NCI-H1694 (cell line): ENCODE results near the gene MTHFSD.

Experiments
- DNase-seq: peaks from one replicate; lab custom pipeline; 2025; lab: John Stamatoyannopoulos, UW

MTHFSD gene

DNA sequence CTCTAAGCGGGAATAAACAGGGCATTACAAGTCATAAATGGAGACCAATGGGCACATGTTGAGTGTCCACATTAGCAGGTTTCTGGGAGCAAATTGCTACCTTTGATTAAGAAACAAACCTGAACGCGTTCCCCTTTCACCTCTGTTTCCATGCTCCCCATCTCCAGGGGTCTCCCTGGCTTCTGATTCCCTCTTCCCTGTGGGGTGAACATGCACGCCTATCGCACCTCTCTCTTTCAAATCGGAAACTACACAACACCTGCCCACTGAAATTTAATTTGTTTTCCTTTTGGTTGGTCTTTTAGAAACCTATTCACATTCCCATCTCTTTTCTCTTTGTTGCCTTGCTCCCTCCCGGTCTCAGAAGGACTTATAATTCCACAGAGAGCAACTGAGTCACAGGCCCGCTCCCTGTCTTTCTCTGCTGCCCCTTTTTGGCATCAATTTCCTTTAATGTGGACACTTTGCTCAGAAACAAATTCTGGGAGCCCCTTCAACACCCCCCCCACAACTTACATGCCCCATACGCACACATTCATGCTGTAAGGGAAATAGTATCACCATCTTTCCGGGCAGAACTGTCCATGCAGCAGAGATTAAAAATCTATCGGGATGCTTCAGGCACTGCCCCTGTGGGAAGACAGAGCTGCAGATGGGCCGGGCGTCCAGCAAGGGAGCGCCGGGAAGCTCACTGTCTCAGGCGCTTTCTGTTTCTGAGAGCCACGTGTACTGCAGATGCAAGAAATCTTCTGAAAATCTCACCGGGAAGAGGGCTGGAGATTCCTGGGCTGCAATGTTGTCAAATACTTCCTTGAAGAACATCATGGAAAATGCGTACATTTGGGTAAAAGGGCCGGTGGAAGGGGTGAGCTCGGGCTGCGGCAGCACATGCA lies 51.9 kb downstream of the MTHFSD start:
- DNase-seq, result no peak

DNA sequence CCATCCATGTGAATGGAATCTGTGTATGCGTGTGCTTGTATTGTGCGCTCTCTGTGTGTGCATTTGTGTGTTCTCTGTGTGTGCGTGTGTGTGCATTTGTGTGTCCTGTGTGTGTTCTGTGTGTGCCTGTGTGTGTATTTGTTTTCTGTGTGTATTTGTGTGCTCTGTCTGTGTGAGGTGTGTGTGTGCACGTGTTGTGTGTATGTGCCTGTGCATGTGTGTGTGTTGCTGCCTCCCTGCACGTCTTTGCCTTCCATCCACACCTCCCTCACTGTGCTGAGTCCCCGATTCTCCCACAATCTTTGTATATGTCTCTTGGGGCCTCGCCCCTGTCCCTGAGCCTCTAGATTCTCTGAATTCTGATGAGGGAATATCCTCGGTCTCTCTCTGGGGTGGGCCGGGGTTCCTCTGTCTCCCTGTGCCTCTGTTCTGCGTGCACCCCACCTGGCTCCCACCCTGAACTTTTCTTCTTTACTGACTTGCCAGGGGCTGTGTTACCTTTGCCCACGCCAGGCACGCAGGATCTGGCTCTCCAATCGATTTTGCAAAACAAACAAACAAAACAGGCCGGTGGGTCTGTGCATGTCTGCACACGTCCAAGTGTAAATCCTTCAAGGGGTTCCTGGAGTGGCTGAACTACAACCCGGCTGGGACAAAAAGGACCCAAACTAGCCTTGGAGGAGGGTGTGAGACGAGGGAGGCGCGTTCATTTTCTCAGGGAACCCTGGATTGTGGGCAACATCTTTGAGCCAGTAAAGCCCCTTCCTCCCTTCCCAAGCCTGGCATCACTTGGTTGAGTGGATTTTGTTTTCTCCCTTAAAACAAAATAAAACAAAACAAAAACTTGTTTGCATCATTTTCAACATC lies 52.8 kb downstream of the MTHFSD start:
- no peak for DNase-seq

DNA sequence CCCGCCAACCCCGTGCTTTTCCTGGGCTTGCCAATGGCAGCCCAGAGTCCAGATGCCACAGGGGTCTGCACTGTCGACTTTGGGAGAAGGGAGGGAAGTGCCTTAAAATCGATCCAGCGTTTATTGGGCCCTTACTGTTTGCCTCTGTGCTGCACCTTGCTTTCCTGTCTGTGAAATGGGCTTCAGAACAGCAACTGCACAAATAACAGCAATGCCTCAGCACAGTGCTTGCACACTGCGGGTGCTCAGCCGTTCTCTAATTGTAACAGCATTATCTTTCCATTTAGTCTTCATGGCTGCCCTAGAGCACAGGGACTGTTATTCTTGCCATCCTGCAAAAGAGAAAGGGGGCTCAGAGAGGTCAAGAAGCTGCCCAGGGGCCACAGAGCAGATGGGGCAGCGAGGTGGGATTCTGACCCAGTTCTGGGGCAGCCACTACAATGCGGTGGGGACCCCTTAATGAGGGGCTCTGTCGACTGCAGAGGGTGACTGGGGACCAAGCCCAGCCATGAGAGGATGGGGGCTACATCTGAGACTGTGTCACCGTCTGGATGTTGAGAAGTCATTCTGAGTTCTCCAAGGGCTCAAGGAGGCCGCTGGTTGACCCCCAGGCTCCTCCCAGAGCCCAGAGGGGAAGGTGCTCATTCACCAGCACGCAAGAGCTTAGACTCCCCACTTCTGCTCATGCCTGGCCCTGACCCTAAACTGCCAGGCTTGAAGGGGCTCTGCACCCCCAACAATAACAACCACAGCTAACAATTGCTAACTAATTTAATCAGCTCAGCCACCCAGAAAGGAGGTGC lies 54.1 kb downstream of the MTHFSD start:
- DNase-seq, result no peak

DNA sequence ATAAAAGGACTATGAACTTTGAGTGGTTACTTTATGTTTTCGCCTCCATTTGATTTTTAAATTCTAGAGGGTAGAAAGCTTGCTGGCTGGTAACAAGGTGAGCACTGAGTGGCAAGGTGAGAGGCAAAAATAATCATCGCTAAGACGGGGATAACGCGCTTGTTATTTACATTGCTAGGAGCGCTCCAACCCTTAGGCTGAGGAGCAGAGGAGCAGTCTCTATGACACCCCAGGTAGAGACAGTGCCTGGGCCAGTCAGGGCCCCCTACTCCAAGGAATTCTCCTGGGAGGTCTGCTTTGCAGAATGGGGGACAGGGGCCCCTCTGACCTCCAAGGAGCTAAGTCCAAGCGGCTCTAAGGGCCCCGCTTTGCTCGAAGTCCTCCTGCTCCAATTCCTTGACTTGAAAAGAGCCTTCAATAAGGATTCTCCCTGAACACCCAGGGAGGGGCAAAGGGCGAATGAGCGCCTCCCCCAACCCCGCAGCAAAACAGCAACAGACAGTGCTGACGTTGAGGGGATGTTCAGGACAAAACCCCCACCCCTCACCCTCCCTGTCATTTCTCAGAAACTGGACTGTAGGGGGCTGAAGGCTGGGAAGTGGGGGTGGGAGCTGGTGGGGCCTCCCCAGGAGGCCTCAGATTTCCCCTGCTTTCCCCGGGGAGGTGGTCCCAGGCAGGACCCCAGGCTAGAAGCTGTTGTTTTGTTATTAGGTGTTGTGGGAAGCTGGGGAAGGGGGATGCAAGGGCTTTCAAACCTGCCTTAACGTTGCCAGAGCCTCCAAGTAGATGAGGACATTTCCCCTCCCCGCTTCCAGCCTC lies 54.9 kb downstream of the MTHFSD start:
- no peak for DNase-seq

DNA sequence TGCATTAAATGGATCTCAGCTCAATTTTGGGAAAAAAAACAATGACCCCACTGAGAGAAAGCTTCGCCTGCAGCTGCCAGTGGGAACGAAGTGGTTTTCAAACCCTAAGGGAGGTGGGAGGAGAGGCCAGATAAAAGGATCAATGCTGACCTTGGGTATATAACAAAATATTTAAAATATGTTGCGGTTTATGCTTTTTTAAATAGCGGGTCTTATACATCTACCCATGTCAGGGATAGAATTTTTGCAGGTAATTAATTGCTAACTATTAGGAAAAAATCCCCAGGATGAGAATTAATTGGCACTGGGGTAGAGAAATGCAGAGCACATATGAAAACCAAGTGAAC lies 55.6 kb downstream of the MTHFSD start:
- DNase-seq, result no peak

DNA sequence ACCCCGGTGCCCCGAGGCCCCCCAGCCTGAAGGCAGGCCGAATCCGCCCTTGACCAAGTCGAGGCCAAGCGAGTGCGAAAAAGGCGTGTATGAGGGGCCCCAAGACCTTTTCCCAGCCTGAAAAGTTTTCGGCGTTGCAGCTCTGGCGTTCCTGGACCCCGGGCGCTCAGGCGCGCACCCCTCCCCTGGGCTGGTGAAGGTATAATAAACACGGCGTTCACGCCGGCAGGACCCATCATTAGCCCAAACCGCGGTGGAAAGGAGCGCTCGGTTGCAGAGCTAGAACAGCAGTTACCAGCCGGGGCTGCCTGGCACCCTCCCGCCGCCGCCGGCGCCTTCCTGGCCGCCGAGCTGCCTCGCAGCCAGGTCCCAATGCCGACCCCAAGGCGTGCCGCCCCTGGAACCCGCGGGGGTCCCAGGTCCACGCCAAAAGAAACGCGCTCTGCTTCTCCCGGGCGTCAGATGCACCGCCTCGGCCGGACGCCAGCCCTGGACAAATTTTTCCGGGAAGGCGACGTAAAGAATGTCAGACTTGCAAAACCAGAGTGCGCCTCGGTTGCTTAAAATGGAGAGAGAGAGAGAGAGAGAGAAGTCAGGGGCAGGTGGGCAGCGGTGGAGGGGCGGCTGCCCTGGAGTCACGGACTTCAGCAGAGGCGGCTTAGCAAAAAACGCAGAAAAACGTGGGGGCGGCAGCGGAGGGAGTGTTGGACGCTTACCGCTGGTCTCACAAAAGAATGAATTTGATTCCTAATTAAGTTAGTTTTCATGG lies 56.2 kb downstream of the MTHFSD start:
- no peak for DNase-seq

DNA sequence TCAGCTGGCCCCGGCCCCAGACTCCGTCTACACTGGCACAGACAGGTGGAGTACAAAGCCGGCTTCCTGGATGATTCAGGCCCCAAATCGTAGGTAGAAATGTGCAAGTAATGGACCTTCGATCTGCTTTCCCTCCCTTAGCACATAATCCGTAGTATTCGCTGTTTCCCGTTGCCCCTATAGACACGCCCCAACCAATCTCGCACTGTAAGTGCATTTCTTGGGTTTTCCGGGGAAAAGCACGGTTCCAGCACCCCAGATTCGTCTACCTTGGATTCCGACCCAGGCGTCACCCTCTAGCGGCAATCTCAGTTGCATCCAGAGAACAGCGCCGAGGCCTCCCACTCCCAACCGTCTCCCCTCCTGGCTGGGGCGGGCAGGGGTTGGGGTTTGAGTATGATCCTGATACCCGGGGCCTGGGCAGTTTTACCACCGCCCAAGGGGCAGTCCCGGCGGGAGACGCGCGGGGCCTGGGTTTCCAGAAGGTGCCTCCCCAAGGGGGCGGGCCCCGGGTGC lies 56.8 kb downstream of the MTHFSD start:
- no peak for DNase-seq

DNA sequence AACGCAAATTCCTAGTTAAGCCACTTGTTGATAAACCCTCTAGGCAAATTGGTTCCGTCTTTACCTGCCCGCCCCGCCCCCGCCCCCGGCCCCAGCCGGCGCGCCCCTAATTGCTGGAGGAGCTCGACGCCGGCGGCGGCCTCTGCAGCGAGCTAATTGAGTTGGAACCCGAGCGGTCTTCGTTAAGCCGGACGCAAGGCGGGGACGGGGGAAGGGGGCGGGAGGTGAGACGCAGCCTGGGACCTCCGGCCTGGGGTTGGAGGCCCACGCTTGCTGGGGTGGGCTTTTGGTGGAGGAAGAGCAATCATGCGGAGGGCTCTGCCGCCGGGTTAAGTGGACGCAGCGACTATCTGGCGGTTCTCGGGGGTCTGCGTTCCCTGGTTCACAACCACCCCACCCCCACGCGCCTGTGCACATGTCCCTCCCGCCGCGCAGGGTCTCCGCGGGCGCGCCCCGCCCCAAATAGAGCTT lies 57.4 kb downstream of the MTHFSD start:
- DNase-seq, result no peak

DNA sequence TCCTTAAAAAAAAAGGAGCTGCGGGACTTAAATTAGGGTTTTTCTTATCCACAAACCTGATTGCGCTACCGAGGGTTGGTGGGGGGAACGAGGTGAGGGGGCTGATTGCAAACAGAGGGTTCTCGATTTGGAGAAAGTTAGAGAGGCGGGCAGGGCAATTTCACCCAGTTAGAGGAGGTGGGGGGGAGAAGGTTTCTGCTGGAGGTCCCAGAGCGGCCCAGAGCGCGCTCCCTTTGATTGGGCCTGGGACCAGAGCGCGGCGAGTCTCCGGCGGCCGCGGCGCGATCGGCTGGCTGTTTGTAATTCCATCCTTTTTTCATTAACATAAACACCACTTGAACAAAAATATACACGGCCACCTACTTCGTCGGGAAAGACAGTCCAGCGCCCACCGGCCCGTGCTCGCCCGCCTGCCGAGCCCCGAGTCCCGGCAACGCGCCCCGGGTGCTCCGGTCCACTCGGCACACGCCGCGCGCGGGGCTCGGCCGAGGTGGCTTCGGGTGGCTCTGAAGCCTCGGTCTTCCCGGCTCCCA lies 58.0 kb downstream of the MTHFSD start:
- DNase-seq, result no peak

DNA sequence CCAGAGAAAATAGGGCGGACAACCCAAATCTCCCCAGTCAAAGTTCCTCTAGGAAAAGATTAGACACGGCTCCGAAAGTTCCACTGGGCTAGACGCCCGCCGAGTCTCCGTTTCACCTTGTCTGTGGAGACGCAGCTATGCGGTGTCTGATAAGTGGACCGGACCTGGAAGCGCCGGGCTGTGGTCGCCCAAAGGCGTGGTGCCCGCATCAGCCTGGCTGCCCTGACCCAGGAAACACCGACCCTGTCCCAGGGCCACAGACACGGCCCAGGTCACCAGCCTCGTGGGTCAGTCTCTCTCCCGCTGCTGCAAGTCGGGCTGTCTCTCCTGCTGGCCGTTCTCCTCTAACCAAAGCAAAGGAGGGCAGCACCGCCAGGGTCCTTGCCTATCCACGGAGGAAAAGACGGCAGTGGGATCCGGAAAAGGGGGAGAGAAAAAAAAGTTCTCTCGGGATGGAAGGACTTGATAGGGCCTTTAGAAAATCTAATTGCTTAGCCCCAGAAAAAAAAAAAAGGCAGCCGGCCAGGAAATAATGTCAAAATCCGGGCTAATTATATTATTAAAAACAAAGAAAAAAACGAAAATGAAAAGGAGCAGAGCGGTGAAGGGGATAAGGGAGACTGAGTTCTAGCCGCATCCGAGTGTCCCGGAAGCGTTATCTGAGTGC lies 58.6 kb downstream of the MTHFSD start:
- no peak for DNase-seq

DNA sequence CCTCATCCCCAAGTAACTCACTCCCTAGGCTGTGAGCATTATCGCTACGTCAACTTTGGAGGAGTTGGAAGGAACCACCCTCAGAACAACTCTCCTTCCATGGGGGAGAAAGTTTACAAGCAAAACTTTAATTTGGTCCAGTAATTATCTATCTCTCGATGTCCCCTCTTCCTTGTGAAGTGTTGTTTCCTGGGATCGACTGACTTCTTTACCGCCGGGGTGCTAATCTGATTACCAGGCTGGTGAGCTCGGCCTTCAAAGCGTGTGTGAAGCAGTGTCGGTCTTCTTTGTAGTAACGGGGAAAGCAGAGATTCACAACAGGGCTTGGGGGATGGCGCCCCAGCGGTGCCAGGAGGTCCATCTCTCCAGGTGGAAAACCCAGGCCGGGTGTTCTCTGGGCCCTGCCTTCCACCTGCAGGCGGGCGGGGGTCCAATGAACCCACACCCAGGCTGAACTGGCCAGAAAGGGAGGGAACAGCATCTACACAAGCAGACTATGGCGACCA lies 59.2 kb downstream of the MTHFSD start:
- DNase-seq, result no peak

DNA sequence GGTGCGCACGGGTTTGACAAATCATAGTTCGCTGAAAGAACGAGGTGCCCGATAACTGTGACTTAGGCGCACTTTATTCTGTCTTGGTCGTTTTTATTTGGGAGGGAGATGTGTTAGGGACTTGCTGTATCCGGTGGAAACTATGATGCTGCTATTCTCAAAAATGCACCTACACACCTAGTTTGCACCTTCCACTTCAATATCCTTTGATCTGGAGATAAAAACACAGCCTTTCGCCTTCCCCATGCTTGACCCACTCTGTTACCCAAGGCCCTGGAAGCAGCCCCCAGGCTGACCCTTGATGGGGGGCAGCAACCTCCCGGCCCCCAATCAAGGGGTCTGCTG lies 59.7 kb downstream of the MTHFSD start:
- no peak for DNase-seq

DNA sequence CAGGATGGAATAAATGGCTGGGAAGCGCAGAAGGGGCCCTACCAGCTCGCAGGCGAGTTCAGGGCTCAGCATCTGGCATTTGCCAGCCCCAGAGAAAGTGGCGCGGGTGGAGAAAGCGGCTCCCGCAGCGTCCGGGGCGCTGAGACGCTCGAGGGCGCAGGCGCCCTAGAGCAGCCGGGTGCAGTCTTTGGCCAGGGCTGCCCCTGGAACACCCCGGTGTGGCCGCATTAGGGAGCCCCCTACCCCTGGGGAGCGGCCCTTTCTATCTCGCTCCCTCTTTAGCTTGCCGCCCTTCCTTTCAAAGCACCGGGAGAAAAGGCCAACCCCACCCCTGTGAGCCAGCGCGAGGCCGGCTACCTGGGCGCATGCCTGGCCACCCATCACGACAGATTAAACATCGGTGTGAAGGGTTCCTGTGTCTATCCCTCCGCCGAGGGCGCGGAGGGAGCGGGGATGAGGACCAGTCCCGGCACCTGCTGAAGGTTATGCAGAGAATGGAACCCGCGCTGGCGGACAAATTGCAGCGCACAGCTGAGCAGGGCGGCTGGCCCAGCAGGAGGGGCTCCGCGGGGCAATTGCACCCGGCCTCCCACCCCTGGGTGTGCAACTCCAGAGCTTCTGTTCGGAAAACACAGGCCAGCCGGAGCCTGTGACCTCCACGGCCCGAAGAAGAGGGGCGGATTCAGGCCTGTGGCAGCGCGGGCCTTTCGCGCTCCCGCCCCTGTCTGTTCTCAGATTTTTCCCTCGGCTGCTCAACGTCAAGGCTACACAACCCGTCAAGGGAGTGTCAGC lies 60.3 kb downstream of the MTHFSD start:
- no peak for DNase-seq

DNA sequence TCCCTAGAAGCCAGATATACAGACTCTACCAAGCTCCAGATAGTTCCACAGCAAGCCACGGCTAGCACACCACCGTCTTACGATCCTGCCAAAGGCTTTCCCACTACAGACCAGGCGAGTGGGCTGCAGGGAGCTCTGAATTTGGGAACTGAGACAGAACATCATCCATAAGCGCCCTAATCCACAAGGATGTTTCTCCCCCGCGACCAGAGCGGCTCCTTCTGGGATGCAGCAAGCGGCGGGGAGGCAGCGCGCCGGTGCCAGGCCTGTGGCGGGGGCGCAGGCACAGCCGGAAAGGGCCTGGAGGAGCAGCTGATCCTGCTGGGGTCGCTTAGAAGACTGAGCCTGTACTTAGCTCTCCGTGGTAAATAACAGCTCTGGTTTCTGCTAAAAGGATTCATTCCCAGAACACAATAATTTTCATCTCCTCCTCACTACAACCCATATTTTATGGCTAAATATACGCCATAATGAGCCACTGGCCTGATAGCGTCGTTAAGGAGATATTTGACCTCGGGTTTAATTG lies 60.9 kb downstream of the MTHFSD start:
- no peak for DNase-seq

DNA sequence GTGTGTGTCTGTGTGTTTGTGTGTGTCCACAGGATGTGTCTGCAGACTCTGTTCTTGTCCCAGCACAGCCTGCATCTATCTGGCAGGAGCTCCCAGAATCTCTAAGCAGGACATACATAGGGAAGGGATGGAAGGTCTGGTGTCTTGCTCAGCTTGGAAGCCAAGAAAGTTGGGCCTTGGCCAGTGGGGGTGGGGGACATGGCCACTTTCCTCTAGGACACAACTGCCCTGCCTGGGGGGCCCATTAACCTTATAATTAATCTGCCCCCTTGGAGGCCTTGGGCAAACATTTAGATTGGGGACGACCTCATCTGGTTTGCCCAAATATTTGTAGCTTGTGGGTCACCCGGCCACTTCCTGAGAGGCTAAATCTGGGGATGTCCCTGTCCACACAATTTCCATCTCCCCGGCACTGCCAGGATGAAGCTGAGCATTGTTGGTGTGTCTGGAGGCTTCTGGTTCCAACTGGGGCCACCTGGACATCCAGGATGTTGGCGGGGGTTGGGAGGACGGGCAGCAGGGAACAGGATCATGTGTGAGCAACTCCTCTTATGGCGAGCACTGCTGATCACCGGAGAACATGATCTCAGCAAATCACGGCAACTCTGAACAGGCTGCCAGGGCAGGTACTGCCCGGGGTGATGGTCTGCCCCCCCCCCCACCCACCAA lies 61.9 kb downstream of the MTHFSD start:
- no peak for DNase-seq

DNA sequence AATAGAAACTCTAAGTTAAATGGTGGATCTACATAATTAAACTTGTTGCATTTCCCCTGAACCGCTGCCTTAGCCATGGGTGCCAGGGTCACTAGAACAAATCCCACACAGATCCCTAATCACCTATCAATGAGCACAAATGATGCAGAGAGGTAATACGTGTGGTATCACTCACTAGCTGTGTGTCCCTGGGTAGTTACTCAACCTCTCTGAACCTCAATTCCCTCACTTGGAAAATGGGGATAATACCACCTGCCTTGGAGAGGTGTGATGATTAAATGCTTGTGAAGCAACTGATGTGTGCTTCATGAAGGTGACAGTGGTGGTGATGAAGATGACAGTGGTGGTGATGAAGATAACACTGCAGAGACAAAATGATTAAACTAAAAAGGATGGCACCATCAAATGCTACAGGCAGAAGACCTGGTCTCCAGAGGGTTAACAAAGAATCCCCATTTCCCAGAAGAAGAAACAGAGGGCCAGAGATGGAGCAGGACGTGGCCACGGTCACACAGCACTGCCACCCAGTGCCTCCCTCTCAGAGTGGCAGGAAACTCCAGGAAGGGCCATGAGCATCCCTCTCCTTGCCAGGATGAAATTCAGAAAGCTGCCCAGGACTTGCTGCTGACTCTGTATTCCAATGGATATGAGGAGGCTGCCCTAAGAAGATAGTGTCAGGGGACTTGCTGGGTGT lies 62.6 kb downstream of the MTHFSD start:
- DNase-seq, result no peak

DNA sequence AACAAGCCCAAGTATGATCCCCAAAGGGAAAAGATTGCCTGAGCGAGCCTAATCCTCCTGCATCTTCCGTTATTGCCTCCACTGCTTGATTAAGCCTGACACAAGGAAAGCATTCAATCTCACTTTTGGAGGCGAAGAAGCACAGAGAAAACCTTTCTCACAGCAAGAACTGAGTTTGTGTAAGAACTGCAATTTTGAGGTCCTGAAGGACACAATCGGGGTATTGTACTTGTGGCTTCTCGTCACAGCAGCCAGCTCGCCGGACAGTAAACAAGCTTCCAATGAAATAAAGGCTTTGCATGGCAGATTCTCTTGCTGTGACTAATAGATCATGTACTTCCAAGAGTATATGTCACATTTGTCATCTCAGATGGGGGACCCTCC lies 63.4 kb downstream of the MTHFSD start:
- DNase-seq, result no peak
